GM21576 (cell line): ENCODE results near the gene SLC35G3.
"Not testable (repeated sequence)": the region's sequence is repeated elsewhere in the genome, so short reads cannot be mapped to it uniquely, and the experiment has no call there.

ENCODE experiments used
- ATAC-seq: cut with Tn5 transposase; IDR thresholded peaks from one replicate; pipeline ENCODE4 v1.9.1; 2021; ENCODE audit warnings: mild to moderate bottlenecking, moderate library complexity; ENCODE audit not compliant: unreplicated experiment

Gene SLC35G3

DNA sequence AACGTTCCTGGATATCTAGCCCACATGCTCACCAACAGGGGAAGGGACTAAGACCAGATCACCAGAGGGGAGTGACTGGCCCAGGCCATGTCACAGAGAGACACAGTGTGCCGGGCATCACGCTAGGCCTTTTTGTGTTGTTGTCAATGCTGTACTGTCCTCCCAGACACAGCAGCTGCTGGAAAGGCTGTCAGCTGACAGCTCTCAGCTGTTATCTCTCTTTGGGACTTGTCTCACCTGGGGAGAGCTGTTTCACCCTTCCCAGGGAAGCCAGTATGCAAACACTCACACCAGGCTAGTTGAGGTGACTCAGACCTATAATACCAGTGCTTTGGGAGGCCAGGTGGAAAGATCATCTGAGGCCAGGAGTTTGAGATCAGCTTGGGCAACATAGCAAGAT lies 27.1 kb downstream of the SLC35G3 start:
- ATAC-seq, result no peak

GRCh38 chr17:35166526-35166925 lies 27.7 kb downstream of the SLC35G3 start:
- no peak for ATAC-seq

DNA sequence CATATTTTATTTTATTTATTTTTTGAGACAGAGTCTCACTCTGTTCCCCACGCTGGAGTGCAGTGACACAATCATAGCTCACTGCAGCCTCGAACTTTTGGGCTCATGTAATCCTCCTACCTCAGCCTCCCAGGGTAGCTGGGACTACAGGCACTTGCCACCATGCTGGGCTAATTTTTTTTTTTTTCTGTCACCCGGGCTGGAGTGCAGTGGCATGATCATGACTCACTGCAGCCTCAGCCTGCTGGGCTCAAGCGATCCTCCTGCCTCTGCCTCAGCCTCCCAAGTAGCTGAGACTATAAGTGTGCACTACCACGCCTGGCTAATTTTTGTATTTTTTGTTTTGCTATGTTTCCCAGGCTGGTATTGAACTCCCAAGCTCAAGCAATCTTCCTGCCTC lies 29.5 kb downstream of the SLC35G3 start:
- no peak for ATAC-seq

DNA sequence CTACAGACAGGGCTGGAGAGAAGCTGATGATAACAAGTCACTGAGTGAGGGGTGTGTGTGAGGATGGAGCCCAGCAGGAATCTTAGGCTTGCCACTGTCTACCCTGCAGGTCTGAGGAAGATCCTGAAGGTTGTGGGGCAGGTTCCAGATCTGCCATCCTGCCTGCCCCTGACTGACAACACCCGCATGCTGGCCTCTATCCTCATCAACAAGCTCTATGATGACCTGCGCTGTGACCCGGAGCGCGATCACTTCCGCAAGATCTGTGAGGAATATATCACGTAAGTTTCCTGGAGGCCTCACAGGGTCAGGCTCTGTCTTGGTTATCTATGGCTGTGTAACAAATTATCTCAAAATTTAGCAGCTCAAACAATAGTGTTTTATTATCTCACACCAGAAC lies 30.3 kb downstream of the SLC35G3 start:
- no peak for ATAC-seq

DNA sequence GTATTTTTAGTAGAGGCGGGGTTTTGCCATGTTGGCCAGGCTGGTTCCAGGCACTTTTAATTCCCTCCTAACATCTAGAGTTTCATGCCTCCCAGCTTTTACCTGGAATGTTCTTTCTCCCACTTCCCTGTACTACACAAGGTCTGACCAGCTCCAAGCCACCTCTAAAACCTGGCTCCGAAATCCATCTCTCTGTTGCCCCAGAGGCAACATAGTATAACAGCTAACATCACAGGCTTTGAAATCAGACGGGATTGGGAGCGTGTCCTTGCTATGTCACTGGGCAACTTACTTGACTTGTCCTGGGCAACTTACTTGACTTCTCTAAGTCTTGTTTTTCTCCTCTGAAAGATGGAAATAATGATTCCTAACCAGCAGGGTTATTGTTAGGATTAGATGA lies 31.4 kb downstream of the SLC35G3 start:
- ATAC-seq, result no peak

DNA sequence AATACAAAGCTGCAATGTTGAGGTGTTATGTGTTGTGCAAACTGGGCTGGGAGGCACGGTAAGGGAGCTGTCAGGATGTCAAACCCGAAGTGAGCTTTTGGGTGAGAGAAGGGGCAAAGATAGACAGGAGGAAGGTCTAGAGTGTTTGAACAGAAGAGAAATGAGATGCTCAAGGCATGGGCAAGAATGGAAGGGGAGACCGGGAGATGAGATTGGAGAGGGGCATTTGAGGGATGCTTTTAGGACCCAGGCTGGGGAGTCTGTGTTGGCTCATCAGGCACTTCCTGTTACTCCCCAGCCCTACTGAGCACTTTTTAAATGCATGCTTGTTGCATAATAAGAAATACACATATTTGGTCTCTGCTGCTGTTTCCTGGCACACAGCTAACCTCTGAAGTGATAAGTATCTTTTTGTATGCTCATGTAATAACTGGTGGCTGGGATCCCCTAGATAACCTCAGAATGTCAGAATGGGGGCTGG lies 32.9 kb downstream of the SLC35G3 start:
- ATAC-seq, result no peak

- ATAC-seq, result no peak
These were observed 33.6 kb downstream of the SLC35G3 start for GRCh38 chr17:35160354-35161201.

DNA sequence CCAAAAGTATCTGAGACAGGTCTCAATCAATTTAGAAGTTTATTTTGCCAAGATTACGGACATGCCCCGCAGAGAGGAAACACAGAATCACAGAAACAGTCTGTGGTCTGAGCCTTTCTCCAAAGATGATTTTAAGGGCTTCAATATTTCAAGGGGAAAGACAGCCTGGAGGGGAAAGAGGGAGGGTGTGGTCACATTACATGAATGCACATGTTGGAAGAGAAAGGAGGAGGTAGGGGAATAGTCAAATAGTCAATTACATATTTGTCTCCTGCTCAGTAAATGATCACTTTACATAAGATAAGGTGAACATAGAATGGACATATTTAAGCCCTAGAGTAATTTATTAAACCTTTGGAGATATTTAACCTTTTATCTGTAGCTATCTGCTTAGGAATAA lies 34.3 kb downstream of the SLC35G3 start:
- no peak for ATAC-seq

GRCh38 chr17:35155246-35155645 lies 38.9 kb downstream of the SLC35G3 start:
- no peak for ATAC-seq

DNA sequence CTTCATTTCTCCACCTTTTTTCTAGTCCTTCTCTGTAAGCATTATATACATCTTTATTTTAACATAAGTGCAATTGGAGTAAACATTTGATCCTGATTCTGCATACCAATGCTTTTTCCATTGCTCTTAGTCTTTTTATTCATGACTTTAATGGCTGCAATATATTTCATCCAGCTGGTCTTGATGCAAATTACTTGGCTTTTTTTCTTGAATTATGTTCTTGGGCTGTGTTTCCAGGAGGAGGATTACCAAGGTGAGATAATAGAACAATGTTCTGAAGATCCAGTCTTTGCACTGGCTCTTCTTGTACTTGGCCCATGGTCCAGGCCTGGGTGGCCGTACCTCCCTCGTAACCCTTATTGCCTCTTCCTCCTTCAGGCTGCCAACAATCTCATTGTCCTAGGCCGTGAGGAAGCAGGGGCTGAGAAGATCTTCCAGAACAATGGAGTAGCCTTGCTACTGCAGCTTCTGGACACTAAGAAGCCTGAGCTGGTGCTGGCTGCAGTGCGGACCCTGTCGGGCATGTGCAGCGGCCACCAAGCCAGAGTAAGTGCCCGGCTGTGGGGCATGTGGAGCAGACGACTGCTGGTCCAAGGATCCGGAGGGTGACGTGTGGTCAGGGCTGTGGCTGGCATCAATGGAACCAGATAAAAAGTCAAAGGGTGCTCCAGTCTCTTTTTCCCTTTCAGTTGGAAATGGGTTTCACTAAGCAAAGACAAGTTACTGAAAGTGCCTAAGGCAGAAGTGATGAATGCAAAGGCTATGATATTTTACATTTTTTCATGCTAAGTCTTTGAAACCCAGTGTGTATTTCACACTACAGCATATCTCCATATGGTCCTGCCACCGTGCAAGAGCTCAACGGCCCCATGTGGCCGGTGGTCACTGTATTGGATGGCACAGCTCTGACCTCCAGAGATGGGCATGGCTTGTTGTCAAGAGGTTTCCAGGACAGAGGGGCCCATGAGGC lies 39.7 kb downstream of the SLC35G3 start:
- no peak for ATAC-seq

DNA sequence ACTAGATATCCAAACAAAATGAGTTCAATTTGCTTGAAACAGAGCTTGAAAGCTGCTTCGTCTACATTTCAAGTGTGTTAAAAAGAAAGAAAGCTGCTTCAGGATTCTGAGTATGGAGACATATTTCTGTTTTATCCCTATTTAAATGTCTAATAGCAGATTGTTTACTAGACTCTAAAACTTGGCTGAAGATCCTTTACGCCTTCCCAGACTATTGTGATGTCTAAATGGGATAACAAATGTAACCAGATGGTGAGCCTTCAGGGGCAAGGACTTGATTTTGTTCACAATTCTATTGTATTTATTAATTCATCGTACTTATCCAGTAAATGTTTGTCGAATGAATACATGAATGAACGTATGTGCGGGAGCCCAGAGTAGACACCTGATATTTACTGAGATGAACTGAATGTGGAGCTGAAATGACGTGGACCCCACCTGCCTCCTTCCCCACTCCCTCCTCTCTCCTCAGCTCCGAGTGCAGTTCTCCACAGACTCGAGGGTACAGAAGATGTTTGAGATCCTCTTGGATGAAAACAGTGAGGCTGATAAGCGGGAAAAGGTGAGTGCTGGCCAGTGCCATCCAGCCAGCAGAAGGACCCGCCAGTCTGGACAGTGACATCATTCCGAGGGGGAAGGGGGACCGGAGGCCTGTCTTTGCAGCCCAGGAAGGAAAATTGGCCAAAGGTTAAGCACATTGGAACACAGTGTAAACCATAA lies 41.6 kb downstream of the SLC35G3 start:
- ATAC-seq, result no peak

GRCh38 chr17:35151080-35151479 lies 43.1 kb downstream of the SLC35G3 start:
- ATAC-seq, result not testable (repeated sequence)

DNA sequence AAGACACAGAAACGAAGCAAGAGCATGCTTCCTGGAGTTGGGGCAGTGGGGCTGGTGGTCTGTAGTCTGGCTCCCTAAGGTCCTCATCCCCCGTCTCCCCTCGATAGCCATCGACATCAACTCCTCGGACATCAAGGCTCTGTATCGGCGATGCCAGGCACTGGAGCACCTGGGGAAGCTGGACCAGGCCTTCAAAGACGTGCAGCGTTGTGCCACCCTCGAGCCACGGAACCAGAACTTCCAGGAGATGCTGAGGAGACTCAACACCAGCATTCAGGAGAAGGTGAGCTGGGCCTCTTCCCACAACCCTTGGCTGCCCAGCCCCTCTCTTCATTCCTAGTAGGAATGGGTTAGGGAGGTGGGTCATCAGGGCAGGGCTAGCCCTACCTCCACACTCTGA lies 44.3 kb downstream of the SLC35G3 start:
- no peak for ATAC-seq

DNA sequence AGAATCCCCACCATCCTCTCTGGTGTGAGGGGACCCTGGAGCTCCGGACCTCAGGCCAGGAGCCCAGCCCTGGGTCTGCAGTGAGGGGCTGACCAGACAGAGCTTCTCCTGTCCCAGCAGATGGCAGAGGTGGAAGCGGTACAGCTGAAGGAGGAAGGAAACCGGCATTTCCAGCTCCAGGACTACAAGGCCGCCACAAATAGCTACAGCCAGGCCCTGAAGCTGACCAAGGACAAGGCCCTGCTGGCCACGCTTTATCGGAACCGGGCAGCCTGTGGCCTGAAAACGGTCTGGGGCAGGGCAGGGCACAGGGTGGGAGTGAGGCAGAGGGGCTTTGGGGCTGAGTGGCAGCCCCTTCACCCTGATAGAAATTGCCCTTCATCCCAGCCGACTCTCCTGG lies 46.0 kb downstream of the SLC35G3 start:
- ATAC-seq, result no peak

GRCh38 chr17:35147375-35147905 lies 46.8 kb downstream of the SLC35G3 start, which contains the start of gene UNC45B:
TSS of gene UNC45B (plus strand) at chr17:35147817. CDS start at chr17:35148264, 447 bp downstream.
- no peak for ATAC-seq

DNA sequence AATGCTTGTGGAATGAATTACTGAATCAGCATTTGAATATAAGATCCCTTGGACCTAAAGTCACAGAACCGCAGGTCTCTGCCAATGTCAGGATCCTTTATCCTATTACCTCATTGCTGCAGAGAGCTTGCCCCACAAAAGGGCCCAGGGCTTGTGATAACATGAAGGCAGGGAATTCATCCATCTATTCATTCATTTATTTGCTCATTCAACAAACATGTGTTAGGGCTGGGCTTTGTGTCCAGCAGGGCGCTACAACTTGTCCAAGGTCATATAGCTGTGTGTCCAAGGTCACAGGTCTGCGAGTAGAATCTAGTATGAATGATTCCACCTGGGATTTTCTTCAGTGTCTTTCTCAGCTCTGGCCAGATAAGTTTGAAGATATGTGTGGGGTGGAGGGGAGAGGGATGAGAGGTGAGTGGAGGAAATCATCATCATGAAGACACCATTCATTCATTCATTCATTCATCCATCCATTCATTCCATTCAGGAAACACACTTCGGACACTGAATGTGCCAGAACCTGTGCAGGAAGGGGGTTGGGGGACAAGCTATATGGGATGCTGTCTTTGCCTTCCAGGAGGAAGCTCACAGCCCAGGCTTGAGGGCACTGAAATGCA lies 47.9 kb downstream of the SLC35G3 start:
- no peak for ATAC-seq

DNA sequence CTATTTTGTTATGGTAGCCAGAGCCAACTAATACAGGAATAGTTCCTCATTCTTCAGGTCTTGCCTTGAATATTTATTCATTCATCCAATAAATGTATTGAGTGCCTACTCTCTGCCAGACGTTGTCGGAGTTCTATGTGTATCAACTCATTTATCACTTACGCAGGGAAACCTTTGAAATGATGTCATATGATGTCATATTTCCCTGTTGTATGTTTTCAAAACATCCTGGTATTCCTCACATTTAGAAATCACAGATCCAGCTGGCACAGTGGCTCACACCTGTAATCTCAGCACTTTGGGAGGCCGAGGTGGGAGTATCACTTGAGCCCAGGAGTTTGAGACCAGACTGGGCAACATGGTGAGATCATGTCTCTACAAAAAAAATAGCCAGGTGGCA lies 49.4 kb downstream of the SLC35G3 start:
- ATAC-seq, result no peak
